Mesenteric fat pad (tissue), 1 donor: ENCODE data around the gene IGSF6. TPM values are rescaled to one million over a fixed set of nuclear protein-coding genes. Genes with fewer than 3 reads are reported as not detected.

ENCODE experiments used
- DNase-seq: peaks from one replicate; pipeline ENCODE4 v3.0.0-alpha.2; 2020; ENCODE audit warnings: low spot score
- total RNA-seq: library from RNA; stranded (reverse); fragmentation: NEBNext Ultra II Directional; extraction: Animal tissue kit (Norgen Biotek cat#: 25700); gene quantifications from one replicate; pipeline ENCODE4 v1.2.1, GENCODE V29; 2021
- donor health status: DM: yes; HTN: yes; CAD: no.

The IGSF6 gene
- total RNA-seq, 1 donor from 2014 or later: 14.7 TPM

GRCh38 chr16:21602785-21603184 lies 49.6 kb downstream of the IGSF6 start:
- DNase-seq: no peak

- no peak for DNase-seq
These were observed 52.2 kb downstream of the IGSF6 start for GRCh38 chr16:21600031-21600773.

DNA sequence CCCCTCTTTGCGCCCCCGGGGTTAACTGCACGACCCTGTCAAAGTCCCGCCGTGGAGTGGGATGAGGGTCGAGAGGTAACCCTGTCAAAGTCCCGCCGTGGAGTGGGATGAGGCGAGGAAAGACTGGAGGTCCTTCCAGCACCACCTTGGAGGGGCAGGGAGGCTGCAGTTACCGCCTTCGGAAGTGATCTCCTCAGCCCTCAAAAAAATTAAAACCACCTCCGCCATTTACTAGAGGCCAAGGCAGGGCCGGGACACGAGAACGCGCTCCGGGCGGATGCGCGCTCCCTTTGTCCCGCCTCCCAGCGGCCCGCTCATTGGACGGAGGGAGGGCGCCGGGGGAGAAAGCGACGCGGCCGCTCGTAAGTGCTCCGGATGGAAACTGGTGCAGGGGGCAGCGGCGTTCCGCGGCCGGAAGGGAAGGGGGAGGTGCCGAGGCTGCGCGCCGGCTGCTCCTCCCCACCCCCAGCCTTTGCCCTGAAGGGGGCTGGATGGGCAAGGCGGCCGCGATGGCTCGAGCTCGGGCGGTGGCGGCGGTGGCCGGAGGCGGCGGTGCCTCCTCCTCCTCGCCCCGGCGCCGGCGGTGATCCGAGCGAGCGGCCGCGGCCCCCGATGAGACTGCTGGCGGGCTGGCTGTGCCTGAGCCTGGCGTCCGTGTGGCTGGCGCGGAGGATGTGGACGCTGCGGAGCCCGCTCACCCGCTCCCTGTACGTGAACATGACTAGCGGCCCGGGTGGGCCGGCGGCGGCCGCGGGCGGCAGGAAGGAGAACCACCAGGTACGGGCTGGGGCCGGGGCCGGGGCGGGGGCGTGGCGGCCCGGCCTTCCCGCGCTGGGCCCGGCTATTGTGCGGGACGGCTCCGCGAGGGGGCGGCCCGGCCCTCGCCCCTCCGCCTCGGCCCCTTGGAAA lies 53.0 kb downstream of the IGSF6 start, which contains the start of gene METTL9:
Gene METTL9 (plus strand): TSS at position 456 of the 909 bp plus-strand sequence. CDS start 157 bp downstream, at position 613.
- peak; percentile 98 for DNase-seq

DNA sequence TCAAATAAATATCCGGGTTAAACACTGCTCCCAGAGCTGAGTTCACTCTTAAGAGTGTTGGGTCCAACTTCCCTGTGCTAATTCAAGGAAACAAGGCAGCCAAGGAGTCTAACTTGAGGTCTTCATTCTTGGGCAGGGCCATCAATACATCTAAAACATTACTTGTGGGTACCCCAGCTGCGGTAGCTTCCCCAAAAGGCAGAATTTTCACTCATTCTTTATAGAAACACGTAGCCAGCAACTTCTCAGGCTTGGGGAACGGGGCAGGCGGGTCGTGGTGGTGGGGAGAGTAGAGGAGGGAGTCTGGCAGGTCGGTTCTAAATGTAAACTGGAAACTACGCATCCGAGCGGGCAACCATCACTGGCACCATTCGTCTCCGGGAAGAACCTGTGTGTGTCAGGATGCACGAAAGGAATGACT lies 53.7 kb downstream of the IGSF6 start:
- no peak for DNase-seq

GRCh38 chr16:21598206-21598605 lies 54.2 kb downstream of the IGSF6 start:
- no peak for DNase-seq

DNA sequence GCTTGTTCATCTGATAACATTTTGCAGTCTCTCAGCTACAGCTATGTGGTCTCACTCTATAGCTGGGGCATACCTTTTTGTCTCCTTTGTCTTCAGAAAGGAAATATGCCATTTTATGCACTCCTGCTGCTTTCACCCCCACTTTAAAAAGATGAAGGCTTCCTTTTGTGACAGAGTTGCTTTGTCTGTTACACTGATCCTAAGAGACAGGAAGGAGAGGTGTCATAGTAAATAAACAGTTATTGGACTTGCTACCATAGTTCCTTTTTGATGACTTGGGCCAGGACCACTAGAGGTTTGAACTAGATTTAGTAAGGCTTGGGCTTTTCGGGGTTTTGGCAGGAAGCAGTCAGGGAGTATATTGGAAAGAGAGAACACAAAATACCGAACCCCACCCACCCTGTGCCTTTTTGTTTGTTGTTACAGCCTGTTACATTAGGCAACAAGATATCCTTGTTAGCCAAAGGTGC lies 54.8 kb downstream of the IGSF6 start:
- no peak for DNase-seq

DNA sequence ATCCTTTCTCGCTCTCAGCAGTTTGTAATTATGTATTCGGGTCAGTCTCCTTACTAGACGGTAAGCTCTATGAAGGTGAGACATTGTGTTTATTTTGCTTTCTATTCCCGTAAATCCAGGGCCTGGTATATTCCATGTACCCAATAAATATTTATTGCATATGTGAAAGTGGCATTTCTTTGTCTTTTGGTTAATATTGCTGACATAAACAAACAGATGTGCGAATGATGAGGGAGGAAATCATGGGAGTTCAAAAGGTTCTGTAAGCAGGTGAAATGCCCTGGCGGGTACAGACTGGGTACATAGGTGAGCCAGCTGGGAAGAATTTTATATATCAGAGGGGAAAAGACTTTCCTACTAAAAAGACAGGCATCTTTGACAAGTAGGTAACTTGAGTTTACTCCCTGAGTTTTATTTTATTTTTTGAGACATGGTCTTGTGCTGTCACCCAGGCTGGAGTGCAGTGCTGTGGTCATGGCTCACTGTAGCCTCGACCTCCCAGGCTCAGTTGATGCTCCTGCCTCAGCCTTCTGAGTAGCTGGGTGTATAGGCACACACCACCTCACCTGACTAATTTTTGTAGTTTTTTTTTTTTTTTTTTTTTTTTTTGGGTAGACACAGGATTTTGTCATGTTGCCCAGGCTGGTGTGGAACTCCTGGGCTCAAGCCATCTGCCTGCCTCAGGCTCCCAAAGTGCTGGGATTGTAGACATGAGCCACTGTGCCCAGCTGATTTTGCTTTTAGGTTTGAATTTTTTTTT lies 58.7 kb downstream of the IGSF6 start:
- DNase-seq: no peak

- DNase-seq: no peak
These were observed 60.2 kb downstream of the IGSF6 start for GRCh38 chr16:21592191-21592590.

DNA sequence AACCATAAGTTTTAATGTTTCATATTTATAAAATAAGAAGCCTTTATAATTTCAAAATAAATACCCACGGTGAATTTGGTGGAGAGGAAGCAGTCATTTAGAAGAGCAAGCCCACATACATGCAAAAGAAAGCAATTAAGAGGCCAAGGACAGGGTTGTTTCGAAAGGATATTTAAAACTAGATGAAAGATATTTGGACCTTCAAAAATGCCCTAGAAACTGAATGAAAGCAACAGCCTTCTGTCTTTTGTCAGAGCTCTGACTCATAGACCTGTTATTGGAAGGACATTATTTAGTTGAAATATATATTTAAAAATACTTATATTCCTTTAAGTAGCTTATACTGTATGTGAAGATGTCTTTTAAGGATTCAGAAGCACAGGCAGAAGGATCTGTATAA lies 61.6 kb downstream of the IGSF6 start:
- no peak for DNase-seq

GRCh38 chr16:21590287-21590686 lies 62.1 kb downstream of the IGSF6 start:
- no peak for DNase-seq

DNA sequence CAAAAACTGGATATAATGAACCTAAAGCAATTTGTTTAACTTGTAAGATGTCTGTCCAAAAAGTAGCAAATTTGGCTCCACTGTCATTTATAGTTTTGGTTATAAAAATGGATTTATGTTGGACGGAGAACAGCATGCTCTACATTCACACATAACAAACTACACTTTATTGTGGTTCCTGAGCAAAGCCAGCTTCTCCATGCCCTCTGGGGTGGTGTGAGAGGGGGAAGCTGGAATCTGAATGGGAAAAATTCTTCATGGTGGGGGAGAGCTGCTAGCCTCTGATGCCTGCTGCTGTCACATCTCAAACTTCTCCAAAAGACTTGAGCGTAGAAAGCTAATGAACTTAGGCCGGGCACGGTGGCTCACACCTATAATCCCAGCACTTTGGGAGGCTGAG lies 62.9 kb downstream of the IGSF6 start:
- DNase-seq: no peak

Other genes starting within 250 kb of the IGSF6 start
- gene METTL9, start 53.0 kb downstream of the IGSF6 start, total RNA-seq: 89.3 TPM
- gene OTOA, start 11.4 kb upstream of the IGSF6 start, total RNA-seq: 0.48 TPM
- gene NPIPB4, start 205.1 kb upstream of the IGSF6 start, total RNA-seq: 235 TPM